Endothelial cell of umbilical vein (primary cell): ENCODE measurements around the gene WDR72. TPM values are rescaled to one million over a fixed set of nuclear protein-coding genes. Genes with fewer than 3 reads are reported as not detected.

Experiments
- BruUV-seq: library from RNA; stranded (reverse); fragments of 400-500 nt; replicated peaks from 2 replicates; lab custom pipeline; 2021; lab: Mats Ljungman, UMichigan
- CTCF ChIA-PET: fragments of 300-600, 350-600 bp; sonication (Branson Sonifier 250); formaldehyde crosslinking; loops from one replicate; lab custom pipeline; 2021; ENCODE audit warnings: antibody characterized with exemption, inconsistent platforms; lab: Charles Lee
- POLR2A ChIA-PET: fragments of 300-600, 350-600 bp; sonication (Branson Sonifier 250); formaldehyde crosslinking; loops from one replicate; lab custom pipeline; 2021; ENCODE audit warnings: antibody characterized with exemption, inconsistent platforms; lab: Charles Lee
- DNase-seq: peaks from one replicate; pipeline ENCODE4 v3.0.0-alpha.2; 2011; ENCODE audit warnings: low read depth, low spot score
- FAIRE-seq: peaks from 2 replicates; lab custom pipeline; 2011; peaks lifted over from hg19 to GRCh38; lab: Jason Lieb, UNC
- H2AFZ ChIP-seq: 2 replicates; pipeline ENCODE4 v1.6.0; 2012; ENCODE audit warnings: low read depth, low read length, control low read depth, inconsistent platforms
- H3K27ac ChIP-seq: 2 replicates; pipeline ENCODE4 v1.5.1; 2011; ENCODE audit warnings: low read depth, mild to moderate bottlenecking, control low read depth, low read length, moderate library complexity; ENCODE audit not compliant: insufficient read depth
- H3K27me3 ChIP-seq, 2 experiments: 2 replicates each; pipeline versions ENCODE4 v1.6.0 to v1.6.1; 2011; ENCODE audit warnings: low read length in 2 of 2, mixed read lengths in 1 of 2; ENCODE audit not compliant: control insufficient read depth in 2 of 2, insufficient read depth in 2 of 2
- H3K36me3 ChIP-seq, 2 experiments: 2 replicates in 1 of 2; 3 replicates in 1 of 2; pipeline ENCODE4 v1.5.1; 2011; ENCODE audit warnings: low read length in 2 of 2, mild to moderate bottlenecking in 1 of 2, moderate library complexity in 1 of 2; ENCODE audit not compliant: control insufficient read depth in 2 of 2, insufficient read depth in 2 of 2; ENCODE audit errors: extremely low read depth in 1 of 2
- H3K4me1 ChIP-seq: 3 replicates; pipeline ENCODE4 v1.5.1; 2011; ENCODE audit warnings: mild to moderate bottlenecking, low read length; ENCODE audit not compliant: control insufficient read depth, insufficient read depth; ENCODE audit errors: extremely low read depth
- H3K4me2 ChIP-seq: 2 replicates; pipeline ENCODE4 v1.6.1; 2011; ENCODE audit warnings: low read length, control low read depth, mixed read lengths; ENCODE audit not compliant: insufficient read depth
- H3K4me3 ChIP-seq, 3 experiments: fragments of 200-600 bp in 1 of 3; sonication (generic), shearing (Covaris generic) in 1 of 3; replicated peaks in 1 of 3; 2 replicates each; pipeline ENCODE4 v1.5.1; 2011 to 2016; ENCODE audit warnings: control low read depth in 3 of 3, low read length in 3 of 3, mild to moderate bottlenecking in 2 of 3, inconsistent platforms in 1 of 3, low read depth in 1 of 3, moderate library complexity in 1 of 3; ENCODE audit not compliant: insufficient read depth in 1 of 3
- H3K79me2 ChIP-seq: 2 replicates; pipeline ENCODE4 v1.6.0; 2012; ENCODE audit warnings: low read length, inconsistent platforms; ENCODE audit not compliant: control insufficient read depth, insufficient read depth
- H3K9ac ChIP-seq: replicated peaks from 2 replicates; pipeline ENCODE3; 2011; ENCODE audit warnings: low read length, control low read depth; ENCODE audit not compliant: insufficient read depth; ENCODE audit errors: extremely low read depth
- H3K9me1 ChIP-seq: replicated peaks from 3 replicates; pipeline ENCODE4 v1.6.0; 2011; ENCODE audit warnings: mild to moderate bottlenecking, low read length; ENCODE audit not compliant: control insufficient read depth, insufficient read depth; ENCODE audit errors: extremely low read depth
- H3K9me3 ChIP-seq: replicated peaks from 2 replicates; pipeline ENCODE4 v1.5.1; 2012; ENCODE audit warnings: low read length, inconsistent platforms; ENCODE audit not compliant: control insufficient read depth, insufficient read depth
- H4K20me1 ChIP-seq: replicated peaks from 2 replicates; pipeline ENCODE3; 2011; ENCODE audit warnings: mild to moderate bottlenecking, low read length; ENCODE audit not compliant: control insufficient read depth, insufficient read depth; ENCODE audit errors: extremely low read depth
- EZH2 ChIP-seq: IDR thresholded peaks from 2 replicates; pipeline ENCODE4 v1.6.1; 2012; ENCODE audit warnings: borderline replicate concordance, low read depth, mild to moderate bottlenecking, moderate library complexity, low read length, inconsistent platforms; ENCODE audit not compliant: severe bottlenecking
- FOS ChIP-seq: IDR thresholded peaks from 2 replicates; pipeline ENCODE4 v1.6.1; 2011; ENCODE audit warnings: mild to moderate bottlenecking, low read length, moderate library complexity, borderline replicate concordance; ENCODE audit not compliant: insufficient read depth
- GATA2 ChIP-seq: IDR thresholded peaks from 2 replicates; pipeline ENCODE4 v1.7.0; 2011; ENCODE audit warnings: low read depth, mild to moderate bottlenecking, moderate library complexity, mixed read lengths, low read length; ENCODE audit not compliant: insufficient read length, insufficient read depth
- JUN ChIP-seq: IDR thresholded peaks from 2 replicates; pipeline ENCODE4 v1.6.1; 2011; ENCODE audit warnings: borderline replicate concordance, low read depth; ENCODE audit not compliant: insufficient read length, insufficient read depth
- MYC ChIP-seq: IDR thresholded peaks from one replicate; pipeline ENCODE4 v1.6.1; 2011; ENCODE audit warnings: mild to moderate bottlenecking, low read depth, low read length
- POLR2A ChIP-seq: IDR thresholded peaks from 2 replicates; pipeline ENCODE4 v1.6.1; 2012; ENCODE audit warnings: low read depth, mild to moderate bottlenecking, control low read depth, low read length
- POLR2AphosphoS5 ChIP-seq: IDR thresholded peaks from 2 replicates; pipeline ENCODE4 v1.6.1; 2012; ENCODE audit warnings: low read depth, mild to moderate bottlenecking, control low read depth, low read length, moderate library complexity; ENCODE audit not compliant: insufficient read depth
- dilution Hi-C: fragments of 300-500 bp; cut with MboI; formaldehyde crosslinking; loops from one replicate; pipeline ENCODE4 v1.15.0; 2019; ENCODE audit warnings: low sequenced_read_pairs; ENCODE audit not compliant: extremely low pct_ligation_motif_present
- intact Hi-C: fragments of 100-400 bp; cut with micrococcal nuclease; formaldehyde crosslinking; loops from one replicate; pipeline ENCODE4 v1.10.0; 2022
- polyA plus RNA-seq, 4 experiments: library from polyadenylated mRNA; depleted of rRNA in 3 of 4; stranded (reverse) in 3 of 4; unstranded in 1 of 4; fragments of >200 nt; gene quantifications; 2 replicates each; pipeline versions ENCODE4 v1.2.1 to v1.2.3, GENCODE V29; 2011 to 2012; ENCODE audit warnings: missing spikeins in 1 of 4
- total RNA-seq: library from RNA; stranded (reverse); gene quantifications from 2 replicates; pipeline ENCODE4 v1.2.3, GENCODE V29; 2021
- TF ChIP-seq, protein P1 (sequence below), 2 donors: IDR thresholded peaks; 1 replicate in 1 of 2; 2 replicates in 1 of 2; pipeline ENCODE4 v1.5.1; 2011; ENCODE audit warnings: low read length in 2 of 2, mild to moderate bottlenecking in 2 of 2, moderate library complexity in 2 of 2, control low read depth in 1 of 2, inconsistent platforms in 1 of 2, low read depth in 1 of 2; ENCODE audit not compliant: insufficient read depth in 1 of 2; ENCODE audit errors: extremely low read depth in 1 of 2
- TF ChIP-seq, protein P2 (sequence below): IDR thresholded peaks from 2 replicates; pipeline ENCODE4 v1.6.1; 2011; ENCODE audit not compliant: insufficient read depth, insufficient read length

WDR72 gene
- total and polyA plus RNA-seq, 2 donors (not counting 3 experiments of a cell fraction or from before 2014, with no cell fraction given): not detected

DNA sequence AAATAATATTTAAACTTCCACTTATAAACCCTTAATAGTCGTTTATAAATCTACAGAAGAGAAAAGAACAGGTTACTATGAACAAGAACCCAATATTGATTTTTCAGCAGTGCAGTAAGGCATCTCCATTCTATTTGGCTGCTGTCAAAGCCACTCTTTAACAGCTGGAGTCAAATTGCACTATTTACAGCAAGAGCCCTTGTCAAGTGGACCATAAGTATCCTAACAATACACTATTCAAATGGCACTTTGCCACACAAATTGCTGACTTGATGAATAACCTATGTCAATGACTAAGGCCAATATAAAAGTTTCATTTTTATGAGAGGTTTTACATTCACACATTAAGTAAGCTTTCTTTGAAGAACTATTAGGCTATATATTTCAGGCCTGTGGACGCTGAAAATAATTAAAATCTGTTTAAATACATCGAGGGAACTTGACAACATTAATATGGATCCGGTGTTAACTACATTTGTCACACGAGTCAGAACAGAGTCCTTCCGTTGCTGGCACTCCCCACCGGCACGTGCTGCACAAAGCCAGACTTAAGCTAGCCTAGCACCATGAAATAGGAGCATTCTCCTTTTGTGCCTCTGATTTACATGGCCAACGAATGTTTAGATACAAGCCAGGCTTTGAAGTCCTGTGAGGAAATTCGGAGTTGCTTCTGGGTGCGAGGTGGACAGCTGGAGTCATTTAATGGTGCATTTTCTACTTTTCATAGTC is 100.5 kb downstream of the WDR72 start:
- no peaks in the 10 kb centered on the region for H3K27me3 ChIP-seq
- dilution Hi-C loops (no loop called here), intact Hi-C loops (no loop called here)
- BruUV-seq: no TSS peak
- no peak overlapping the region for H3K4me2 ChIP-seq
- no peaks in the 10 kb centered on the region for H3K79me2 ChIP-seq
- H2AFZ ChIP-seq: no peak overlapping the region
- ChIA-PET CTCF (no interaction called here), POLR2A (no interaction called here)
- TF ChIP-seq EZH2 (no peak), JUN (no peak), POLR2A (no peak), FOS (no peak), GATA2 (no peak), POLR2AphosphoS5 (no peak), MYC (no peak)
- TF ChIP-seq, protein P1, sequence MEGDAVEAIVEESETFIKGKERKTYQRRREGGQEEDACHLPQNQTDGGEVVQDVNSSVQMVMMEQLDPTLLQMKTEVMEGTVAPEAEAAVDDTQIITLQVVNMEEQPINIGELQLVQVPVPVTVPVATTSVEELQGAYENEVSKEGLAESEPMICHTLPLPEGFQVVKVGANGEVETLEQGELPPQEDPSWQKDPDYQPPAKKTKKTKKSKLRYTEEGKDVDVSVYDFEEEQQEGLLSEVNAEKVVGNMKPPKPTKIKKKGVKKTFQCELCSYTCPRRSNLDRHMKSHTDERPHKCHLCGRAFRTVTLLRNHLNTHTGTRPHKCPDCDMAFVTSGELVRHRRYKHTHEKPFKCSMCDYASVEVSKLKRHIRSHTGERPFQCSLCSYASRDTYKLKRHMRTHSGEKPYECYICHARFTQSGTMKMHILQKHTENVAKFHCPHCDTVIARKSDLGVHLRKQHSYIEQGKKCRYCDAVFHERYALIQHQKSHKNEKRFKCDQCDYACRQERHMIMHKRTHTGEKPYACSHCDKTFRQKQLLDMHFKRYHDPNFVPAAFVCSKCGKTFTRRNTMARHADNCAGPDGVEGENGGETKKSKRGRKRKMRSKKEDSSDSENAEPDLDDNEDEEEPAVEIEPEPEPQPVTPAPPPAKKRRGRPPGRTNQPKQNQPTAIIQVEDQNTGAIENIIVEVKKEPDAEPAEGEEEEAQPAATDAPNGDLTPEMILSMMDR (IDR thresholded peaks at IDR 0.05; ENCODE audit: extremely low read depth in 1 of 2, insufficient read depth in 1 of 2, low read depth in 1 of 2, low read length in 2 of 2): no peak
- TF ChIP-seq, protein P2, sequence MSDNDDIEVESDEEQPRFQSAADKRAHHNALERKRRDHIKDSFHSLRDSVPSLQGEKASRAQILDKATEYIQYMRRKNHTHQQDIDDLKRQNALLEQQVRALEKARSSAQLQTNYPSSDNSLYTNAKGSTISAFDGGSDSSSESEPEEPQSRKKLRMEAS: no peak
- no peak overlapping the region for H3K4me3 ChIP-seq
- no peaks in the 10 kb centered on the region for H4K20me1 ChIP-seq
- H3K27ac ChIP-seq: no peak overlapping the region
- H3K36me3 ChIP-seq: no peaks in the 10 kb centered on the region
- no peaks in the 10 kb centered on the region for H3K9me3 ChIP-seq
- no peak overlapping the region for H3K9ac ChIP-seq
- H3K9me1 ChIP-seq: no peaks in the 10 kb centered on the region
- DNase-seq (no peak), FAIRE-seq (no peak)
- no peaks in the 10 kb centered on the region for H3K4me1 ChIP-seq
